Measurements from ENCODE around the gene TIMMDC1.
"Not testable (repeated sequence)": the region's sequence is repeated elsewhere in the genome, so short reads cannot be mapped to it uniquely, and the experiment has no call there.

The TIMMDC1 gene

DNA sequence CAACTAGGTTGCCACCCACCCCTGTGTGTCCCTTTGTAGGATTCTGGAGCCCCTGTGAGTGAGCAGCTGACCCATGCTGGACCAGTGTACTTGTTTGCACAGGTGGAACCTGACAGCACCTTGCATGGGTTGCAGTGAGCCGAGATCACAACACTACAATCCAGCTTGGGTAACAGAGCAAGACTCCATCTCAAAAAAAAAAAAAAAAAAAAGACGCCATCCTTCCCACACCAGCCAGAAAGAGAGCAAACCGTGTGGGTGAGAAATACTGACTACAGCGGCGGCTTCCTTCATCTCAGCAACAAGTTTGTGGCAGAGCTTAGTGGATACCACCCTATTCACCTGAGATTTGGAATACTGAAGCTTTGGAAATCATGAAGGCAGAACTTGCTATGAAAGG, 61.8 kb downstream of the TIMMDC1 start:
- Histone ChIP-seq H3K27me3 (ENCODE audit: control insufficient read depth, insufficient read depth, low read length) (no peaks in the 10 kb centered on the region), H3K4me3 (ENCODE audit: low read length) (no peak overlapping the region), H3K4me1 (ENCODE audit: control insufficient read depth, insufficient read depth, low read length) (no peaks in the 10 kb centered on the region), H3K9me3 (ENCODE audit: control insufficient read depth, low read length) (no peaks in the 10 kb centered on the region), H3K9ac (ENCODE audit: low read length) (no peak overlapping the region), H3K36me3 (ENCODE audit: control insufficient read depth, insufficient read depth, low read length) (no peaks in the 10 kb centered on the region)

DNA sequence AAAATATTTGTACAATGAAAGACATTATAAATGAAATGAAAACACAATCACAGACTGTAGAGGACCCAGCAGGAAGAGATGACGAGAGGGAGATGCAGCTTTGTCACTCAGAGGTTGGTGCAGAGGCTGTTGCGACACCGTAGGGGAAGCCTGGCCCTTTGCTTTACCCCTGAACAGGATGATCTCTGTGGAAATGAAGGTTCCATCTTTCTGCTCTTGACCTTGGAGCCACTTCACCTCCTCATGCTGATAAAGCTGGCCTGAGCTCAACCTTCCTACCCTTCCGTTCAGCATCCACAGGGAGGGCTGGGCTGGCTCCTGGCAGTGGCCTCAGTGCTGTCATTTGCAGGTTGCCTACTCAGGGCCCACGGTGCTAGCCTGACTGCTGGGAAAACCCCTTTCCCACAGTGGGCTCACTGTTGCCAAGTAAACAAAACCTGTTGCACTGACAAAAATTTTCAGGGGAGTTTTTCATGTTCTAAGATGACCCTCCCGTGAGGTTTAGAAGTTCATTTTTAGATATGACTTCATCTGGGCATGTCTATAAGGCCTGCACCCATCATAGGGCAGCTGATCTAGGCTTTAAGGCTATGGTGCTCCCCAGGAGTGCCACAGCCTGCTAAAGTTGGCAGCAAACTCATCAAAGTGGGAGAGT, 64.1 kb downstream of the TIMMDC1 start:
- Histone ChIP-seq H3K36me3 (ENCODE audit: control insufficient read depth, insufficient read depth, low read length) (no peaks in the 10 kb centered on the region), H3K27me3 (ENCODE audit: control insufficient read depth, insufficient read depth, low read length) (no peaks in the 10 kb centered on the region), H3K9ac (ENCODE audit: low read length) (no peak overlapping the region), H3K4me3 (ENCODE audit: low read length) (no peak overlapping the region), H3K4me1 (ENCODE audit: control insufficient read depth, insufficient read depth, low read length) (no peaks in the 10 kb centered on the region), H3K9me3 (ENCODE audit: control insufficient read depth, low read length) (no peaks in the 10 kb centered on the region)

DNA sequence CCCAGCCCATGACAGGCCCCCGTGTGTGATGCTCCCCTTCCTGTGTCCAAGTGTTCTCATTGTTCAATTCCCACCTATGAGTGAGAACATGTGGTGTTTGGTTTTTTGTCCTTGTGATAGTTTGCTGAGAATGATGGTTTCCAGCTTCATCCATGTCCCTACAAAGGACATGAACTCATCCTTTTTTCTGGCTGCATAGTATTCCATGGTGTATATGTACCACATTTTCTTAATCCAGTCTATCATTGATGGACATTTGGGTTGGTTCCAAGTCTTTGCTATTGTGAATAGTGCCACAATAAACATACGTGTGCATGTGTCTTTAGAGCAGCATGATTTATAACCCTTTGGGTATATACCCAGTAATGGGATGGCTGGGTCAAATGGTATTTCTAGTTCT, 65.0 kb downstream of the TIMMDC1 start:
- not testable (repeated sequence) for H3K9me3 ChIP-seq (ENCODE audit: control insufficient read depth, low read length); H3K4me3 ChIP-seq (ENCODE audit: low read length); H3K36me3 ChIP-seq (ENCODE audit: control insufficient read depth, insufficient read depth, low read length); H3K27me3 ChIP-seq (ENCODE audit: control insufficient read depth, insufficient read depth, low read length); H3K4me1 ChIP-seq (ENCODE audit: control insufficient read depth, insufficient read depth, low read length); H3K9ac ChIP-seq (ENCODE audit: low read length)

DNA sequence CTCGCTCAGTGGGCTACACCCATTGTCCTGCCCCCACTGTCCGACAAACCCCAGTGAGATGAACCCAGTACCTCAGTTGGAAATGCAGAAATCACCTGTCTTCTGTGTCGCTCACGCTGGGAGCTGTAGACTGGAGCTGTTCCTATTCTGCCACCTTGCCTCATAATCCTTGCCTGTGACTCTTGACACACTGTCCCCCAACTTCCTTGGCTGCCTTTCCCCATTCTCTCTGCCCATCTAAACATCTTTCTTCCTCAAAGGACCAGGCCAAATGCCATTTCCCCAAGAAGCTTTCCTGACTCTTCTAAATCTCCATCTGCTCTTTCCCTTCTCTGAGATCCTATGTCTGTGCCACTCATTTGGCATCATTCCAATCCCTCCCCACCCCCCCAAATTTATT, 70.8 kb downstream of the TIMMDC1 start:
- Histone ChIP-seq H3K4me3 (ENCODE audit: low read length) (no peak overlapping the region), H3K36me3 (ENCODE audit: control insufficient read depth, insufficient read depth, low read length) (no peaks in the 10 kb centered on the region), H3K9ac (ENCODE audit: low read length) (no peak overlapping the region), H3K9me3 (ENCODE audit: control insufficient read depth, low read length) (no peaks in the 10 kb centered on the region), H3K4me1 (ENCODE audit: control insufficient read depth, insufficient read depth, low read length) (no peaks in the 10 kb centered on the region), H3K27me3 (ENCODE audit: control insufficient read depth, insufficient read depth, low read length) (no peaks in the 10 kb centered on the region)

DNA sequence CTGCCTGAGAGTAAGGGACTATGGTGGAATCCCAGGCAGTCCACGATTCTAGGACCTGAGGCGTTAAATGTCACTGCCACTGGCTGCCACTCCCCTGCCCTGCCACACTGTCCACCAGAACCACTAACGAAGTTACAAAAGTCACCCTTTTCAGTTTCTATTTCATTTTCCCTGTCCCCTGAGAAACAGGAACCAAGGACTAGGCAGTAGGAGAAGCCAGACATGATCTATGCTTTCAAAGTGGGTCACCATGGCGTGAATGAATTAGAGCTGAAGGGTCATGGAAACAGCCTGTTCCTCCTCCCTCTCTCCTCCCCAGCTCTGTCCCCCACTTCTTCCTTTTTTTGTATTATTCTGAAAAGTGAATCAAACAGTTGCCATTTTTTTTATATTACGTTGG, 71.9 kb downstream of the TIMMDC1 start:
- H3K36me3 ChIP-seq (ENCODE audit: control insufficient read depth, insufficient read depth, low read length): no peaks in the 10 kb centered on the region
- H3K27me3 ChIP-seq (ENCODE audit: control insufficient read depth, insufficient read depth, low read length): no peaks in the 10 kb centered on the region
- H3K9ac ChIP-seq (ENCODE audit: low read length): no peak overlapping the region
- no peaks in the 10 kb centered on the region for H3K4me1 ChIP-seq (ENCODE audit: control insufficient read depth, insufficient read depth, low read length)
- H3K4me3 ChIP-seq (ENCODE audit: low read length): no peak overlapping the region
- H3K9me3 ChIP-seq (ENCODE audit: control insufficient read depth, low read length): no peaks in the 10 kb centered on the region

DNA sequence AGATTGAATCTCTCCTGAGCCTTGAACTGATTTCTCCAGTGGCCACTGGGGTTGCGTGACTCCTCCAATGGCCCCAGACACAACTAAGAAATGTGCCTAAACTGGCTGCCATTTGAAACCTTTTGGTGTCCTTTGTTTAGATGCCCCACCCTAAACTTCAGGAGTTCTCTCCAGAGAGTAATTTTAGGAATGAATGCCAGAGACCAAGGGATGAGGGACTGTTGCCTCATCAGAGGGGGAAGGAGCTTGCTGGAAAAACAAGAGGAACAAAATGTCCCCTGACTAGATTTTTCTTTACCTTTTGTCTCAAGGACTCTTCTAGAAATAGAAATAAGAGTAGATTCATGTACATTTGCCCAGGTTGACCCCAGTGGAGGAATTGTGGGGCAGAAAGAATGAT, 72.9 kb downstream of the TIMMDC1 start:
- Histone ChIP-seq H3K4me3 (ENCODE audit: low read length) (no peak overlapping the region), H3K36me3 (ENCODE audit: control insufficient read depth, insufficient read depth, low read length) (no peaks in the 10 kb centered on the region), H3K9me3 (ENCODE audit: control insufficient read depth, low read length) (no peaks in the 10 kb centered on the region), H3K4me1 (ENCODE audit: control insufficient read depth, insufficient read depth, low read length) (no peaks in the 10 kb centered on the region), H3K9ac (ENCODE audit: low read length) (no peak overlapping the region), H3K27me3 (ENCODE audit: control insufficient read depth, insufficient read depth, low read length) (no peaks in the 10 kb centered on the region)

DNA sequence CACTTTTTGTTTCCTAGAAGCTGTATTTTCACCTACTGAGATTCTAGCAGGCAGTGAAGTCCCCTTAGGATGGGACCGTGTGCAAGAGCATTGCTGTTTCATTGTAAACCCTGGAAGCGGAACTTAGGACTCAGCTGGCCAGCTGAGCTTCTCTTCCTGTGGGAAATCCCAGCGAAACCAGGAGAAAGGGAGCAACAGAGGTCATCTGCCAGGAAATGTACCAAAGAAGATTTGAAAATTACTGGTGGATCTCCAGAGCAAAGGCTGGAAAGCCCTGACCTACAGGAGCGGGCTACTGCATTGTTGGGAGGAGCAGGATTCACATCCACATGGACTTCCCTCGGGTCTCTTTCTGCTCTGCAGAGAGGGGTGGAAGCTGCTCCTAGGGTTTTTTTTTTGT, 73.3 kb downstream of the TIMMDC1 start:
- H3K4me1 ChIP-seq (ENCODE audit: control insufficient read depth, insufficient read depth, low read length): no peaks in the 10 kb centered on the region
- H3K4me3 ChIP-seq (ENCODE audit: low read length): no peak overlapping the region

More for the DNA sequence above, 73.3 kb downstream of the TIMMDC1 start:
- Histone ChIP-seq H3K9ac (ENCODE audit: low read length) (no peak overlapping the region), H3K9me3 (ENCODE audit: control insufficient read depth, low read length) (no peaks in the 10 kb centered on the region), H3K36me3 (ENCODE audit: control insufficient read depth, insufficient read depth, low read length) (no peaks in the 10 kb centered on the region), H3K27me3 (ENCODE audit: control insufficient read depth, insufficient read depth, low read length) (no peaks in the 10 kb centered on the region)

All from mucosa of stomach (tissue), 1 donor.